Mesothelial cell of epicardium (in vitro differentiated cells): ENCODE measurements around the gene NUB1. TPM values are rescaled to one million over a fixed set of nuclear protein-coding genes. Genes with fewer than 3 reads are reported as not detected.

Experiments
- DNase-seq, 2 experiments: peaks; one replicate each; pipeline ENCODE4 v3.0.0; 2021; ENCODE audit warnings: low spot score in 2 of 2; ENCODE audit not compliant: unreplicated experiment in 2 of 2
- H3K27ac Mint-ChIP-seq: 2 replicates; pipeline ENCODE4 v1.8.0; 2021; ENCODE audit warnings: mixed read lengths
- H3K27me3 Mint-ChIP-seq: 2 replicates; pipeline ENCODE4 v1.8.0; 2021; ENCODE audit warnings: low read depth, mixed read lengths
- H3K36me3 Mint-ChIP-seq: 2 replicates; pipeline ENCODE4 v1.8.0; 2021; ENCODE audit warnings: mixed read lengths
- H3K4me1 Mint-ChIP-seq: 2 replicates; pipeline ENCODE4 v1.8.0; 2021; ENCODE audit warnings: mixed read lengths
- H3K4me3 Mint-ChIP-seq: 2 replicates; pipeline ENCODE4 v1.8.0; 2021; ENCODE audit warnings: mild to moderate bottlenecking, moderate library complexity, mixed read lengths
- H3K9me3 Mint-ChIP-seq: 2 replicates; pipeline ENCODE4 v1.8.0; 2021; ENCODE audit warnings: mixed read lengths
- CTCF ChIP-seq: fragments of 200-600 bp; sonication (generic); IDR thresholded peaks from one replicate; pipeline ENCODE4 v1.5.0; 2021; ENCODE audit warnings: antibody characterized with exemption; ENCODE audit not compliant: unreplicated experiment
- total RNA-seq: library from RNA; stranded (reverse); gene quantifications from 3 replicates; pipeline ENCODE4 v1.2.1, GENCODE V29; 2021

The NUB1 gene
- total RNA-seq, 1 donor from 2014 or later = 52.3 TPM

- no peaks in the 10 kb centered on the region for H3K9me3 Mint-ChIP-seq
- H3K36me3 Mint-ChIP-seq = no peaks in the 10 kb centered on the region
- no peak for DNase-seq
- H3K4me1 Mint-ChIP-seq = peaks cover 7% of the 10 kb centered on the region
- no peak overlapping the region for H3K27ac Mint-ChIP-seq
- TF ChIP-seq CTCF = peak; percentile 37
- no peaks in the 10 kb centered on the region for H3K27me3 Mint-ChIP-seq
- no peak overlapping the region for H3K4me3 Mint-ChIP-seq
Measured at GRCh38 chr7:151310578-151310977, 31.0 kb upstream of the NUB1 start.

- no peaks in the 10 kb centered on the region for H3K36me3 Mint-ChIP-seq
- no peak for TF ChIP-seq CTCF
- H3K4me1 Mint-ChIP-seq = peaks cover 7% of the 10 kb centered on the region
- no peak overlapping the region for H3K4me3 Mint-ChIP-seq
- no peaks in the 10 kb centered on the region for H3K27me3 Mint-ChIP-seq
- H3K27ac Mint-ChIP-seq = no peak overlapping the region
- no peaks in the 10 kb centered on the region for H3K9me3 Mint-ChIP-seq
- no peak for DNase-seq
Measured at GRCh38 chr7:151311294-151311864, 30.2 kb upstream of the NUB1 start.

- H3K4me3 Mint-ChIP-seq = no peak overlapping the region
- no peak overlapping the region for H3K27ac Mint-ChIP-seq
- DNase-seq = no peak
- no peaks in the 10 kb centered on the region for H3K36me3 Mint-ChIP-seq
- peaks cover 7% of the 10 kb centered on the region for H3K4me1 Mint-ChIP-seq
- no peak for TF ChIP-seq CTCF
- no peaks in the 10 kb centered on the region for H3K27me3 Mint-ChIP-seq
- no peaks in the 10 kb centered on the region for H3K9me3 Mint-ChIP-seq
Measured at GRCh38 chr7:151312356-151312755, 29.3 kb upstream of the NUB1 start.

- Mint-ChIP-seq H3K9me3 (no peaks in the 10 kb centered on the region), H3K27ac (no peak overlapping the region), H3K4me3 (no peak overlapping the region), H3K27me3 (no peaks in the 10 kb centered on the region), H3K4me1 (peaks cover 7% of the 10 kb centered on the region), H3K36me3 (no peaks in the 10 kb centered on the region)
- no peak for DNase-seq
- no peak for TF ChIP-seq CTCF
Measured at GRCh38 chr7:151312831-151313809, 28.5 kb upstream of the NUB1 start.

GRCh38 chr7:151313857-151314256 is 27.8 kb upstream of the NUB1 start:
- peaks cover 1% of the 10 kb centered on the region for H3K36me3 Mint-ChIP-seq
- DNase-seq = no peak

More at GRCh38 chr7:151313857-151314256, 27.8 kb upstream of the NUB1 start:
- no peaks in the 10 kb centered on the region for H3K27me3 Mint-ChIP-seq
- H3K4me1 Mint-ChIP-seq = peaks cover 7% of the 10 kb centered on the region
- TF ChIP-seq CTCF = no peak
- H3K4me3 Mint-ChIP-seq = no peak overlapping the region
- no peak overlapping the region for H3K27ac Mint-ChIP-seq
- H3K9me3 Mint-ChIP-seq = peaks cover 5% of the 10 kb centered on the region
